Lower leg skin (tissue), 3 donors: ENCODE measurements around the gene G2E3.

ENCODE experiments used
- CTCF ChIP-seq, 3 donors: fragments of 450-650 bp; IDR thresholded peaks; one replicate each; pipeline ENCODE4 v1.5.1; 2016; ENCODE audit warnings: antibody characterized with exemption in 3 of 3, mild to moderate bottlenecking in 3 of 3, moderate library complexity in 2 of 3
- POLR2A ChIP-seq, 2 donors: fragments of 450-650 bp; IDR thresholded peaks; one replicate each; pipeline ENCODE4 v1.6.1; 2016 to 2017; ENCODE audit warnings: antibody characterized with exemption in 2 of 2, mild to moderate bottlenecking in 1 of 2, moderate library complexity in 1 of 2

- TF ChIP-seq CTCF (IDR thresholded peaks at IDR 0.05) (no peak), POLR2A (IDR thresholded peaks at IDR 0.05) (no peak)
Observed at GRCh38 chr14:30656190-30656632, 97.3 kb downstream of the G2E3 start.
